GM21423 (cell line): ENCODE results near the gene NCKIPSD.
"Not testable (repeated sequence)": the region's sequence is repeated elsewhere in the genome, so short reads cannot be mapped to it uniquely, and the experiment has no call there.

Experiments
- ATAC-seq: cut with Tn5 transposase; IDR thresholded peaks from one replicate; pipeline ENCODE4 v1.9.1; 2021; ENCODE audit warnings: mild to moderate bottlenecking, moderate library complexity; ENCODE audit not compliant: unreplicated experiment

NCKIPSD gene

GRCh38 chr3:48685603-48686511, at the start of gene NCKIPSD:
TSS of gene NCKIPSD (minus strand) at chr3:48685915. CDS start at chr3:48685807, 108 bp downstream.
- peak; percentile 79 for ATAC-seq

GRCh38 chr3:48735075-48735767, 49.5 kb upstream of the NCKIPSD start:
- not testable (repeated sequence) for ATAC-seq

GRCh38 chr3:48734541-48734940, 48.8 kb upstream of the NCKIPSD start:
- ATAC-seq, result not testable (repeated sequence)

GRCh38 chr3:48733752-48734518, 48.2 kb upstream of the NCKIPSD start:
- ATAC-seq, result not testable (repeated sequence)

DNA sequence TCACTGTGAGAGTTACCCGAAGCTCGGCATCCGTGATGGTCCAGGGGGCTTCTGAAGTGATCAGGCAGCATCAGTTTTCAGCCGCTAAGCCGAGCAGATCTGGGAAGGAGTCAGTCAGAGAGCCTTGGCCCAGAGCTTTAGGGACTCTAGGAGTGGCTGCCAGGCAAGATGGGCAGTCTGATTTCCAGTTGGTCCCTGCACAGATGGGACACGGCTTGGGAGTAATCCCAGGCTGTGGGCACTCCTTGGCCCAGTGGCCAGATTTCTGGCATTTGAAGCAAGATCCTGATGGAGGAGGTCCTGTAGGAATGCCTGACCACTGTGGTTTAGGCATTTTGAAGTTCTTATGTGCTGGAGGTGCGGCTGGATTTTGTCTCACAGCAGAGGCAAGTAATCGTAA, 41.8 kb upstream of the NCKIPSD start:
- ATAC-seq, result no peak

GRCh38 chr3:48725185-48725855, 39.6 kb upstream of the NCKIPSD start:
- ATAC-seq, result not testable (repeated sequence)

- no peak for ATAC-seq
Observed at GRCh38 chr3:48723725-48724124, 38.0 kb upstream of the NCKIPSD start.

- not testable (repeated sequence) for ATAC-seq
Observed at GRCh38 chr3:48723293-48723692, 37.6 kb upstream of the NCKIPSD start.

GRCh38 chr3:48716982-48717746, 31.4 kb upstream of the NCKIPSD start, which contains the start of gene IP6K2:
TSS of gene IP6K2 (minus strand) at chr3:48717221. CDS start at chr3:48695291, 21,930 bp downstream.
- peak; percentile 98 for ATAC-seq

- no peak for ATAC-seq
Observed at GRCh38 chr3:48716508-48716981, 30.8 kb upstream of the NCKIPSD start.

- no peak for ATAC-seq
Observed at GRCh38 chr3:48715174-48715800, 29.6 kb upstream of the NCKIPSD start.

- ATAC-seq, result no peak
Observed at GRCh38 chr3:48711727-48712126, 26.0 kb upstream of the NCKIPSD start.

DNA sequence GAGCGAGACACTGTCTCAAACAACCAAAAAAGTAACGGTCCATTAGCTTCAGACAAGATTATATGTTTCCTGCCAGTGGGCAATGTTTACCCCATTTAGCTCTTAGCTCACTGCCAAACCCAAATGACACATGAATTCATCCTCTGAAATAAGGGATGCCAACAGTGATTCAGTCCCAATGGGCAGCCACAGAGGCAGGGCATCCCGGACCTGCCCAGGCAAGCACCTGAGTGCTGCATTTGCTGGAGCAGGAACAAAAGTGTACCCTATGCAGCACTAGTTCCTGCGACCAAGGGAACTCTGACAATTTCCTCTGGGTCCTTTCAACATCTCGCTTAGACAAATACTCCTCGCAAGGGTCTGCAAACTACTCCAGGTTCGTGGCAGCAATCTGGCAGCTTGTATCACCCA, 23.3 kb upstream of the NCKIPSD start:
- no peak for ATAC-seq

GRCh38 chr3:48708481-48708889, 22.8 kb upstream of the NCKIPSD start:
- no peak for ATAC-seq

DNA sequence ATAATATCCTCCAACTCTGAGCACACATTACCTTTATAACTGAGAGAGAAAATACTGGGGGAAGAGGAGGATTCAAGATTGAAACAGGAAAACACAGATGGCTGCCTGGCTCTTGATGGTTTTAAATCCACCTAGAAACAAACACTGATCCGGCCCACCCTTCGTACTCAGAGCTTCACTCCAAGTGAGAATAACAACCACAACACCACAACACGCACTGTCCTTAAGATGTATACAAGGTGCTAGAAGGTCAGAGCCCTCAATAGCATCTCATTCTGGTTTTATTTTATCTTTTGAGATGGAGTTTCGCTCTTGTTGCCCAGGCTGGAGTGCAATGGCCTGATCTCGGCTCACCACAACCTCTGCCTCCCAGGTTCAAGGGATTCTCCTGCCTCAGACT, 21.4 kb upstream of the NCKIPSD start:
- no peak for ATAC-seq

DNA sequence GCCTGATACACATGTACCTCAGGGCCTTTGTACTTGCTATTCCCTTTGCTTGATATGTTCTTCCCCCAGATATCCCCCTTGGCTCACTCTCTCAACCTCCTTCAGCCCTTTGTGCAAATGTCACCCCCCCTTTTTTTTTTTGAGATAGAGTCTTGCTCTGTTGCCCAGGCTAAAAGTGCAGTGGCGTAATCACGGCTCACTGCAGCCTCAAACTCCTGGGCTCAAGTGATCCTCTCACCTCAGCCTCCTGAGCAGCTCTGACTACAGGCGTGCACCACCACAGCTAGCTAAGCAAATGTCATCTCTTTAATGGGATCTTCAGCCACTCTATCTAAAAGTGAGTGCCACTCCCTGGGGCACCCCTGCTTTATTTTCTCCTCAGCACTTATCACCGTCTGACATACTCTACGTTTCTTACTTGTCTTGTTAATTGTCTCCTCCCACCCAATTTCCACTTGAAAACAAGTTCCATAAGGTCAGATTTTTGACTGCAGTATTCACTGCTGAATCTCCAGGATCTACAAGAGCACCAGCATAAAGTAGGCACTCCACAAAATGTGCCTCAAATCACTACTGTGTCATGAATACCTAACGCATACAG, 16.7 kb upstream of the NCKIPSD start:
- ATAC-seq, result no peak

GRCh38 chr3:48700731-48701405, 15.2 kb upstream of the NCKIPSD start:
- ATAC-seq, result no peak

- ATAC-seq, result no peak
Observed at GRCh38 chr3:48698891-48699290, 13.2 kb upstream of the NCKIPSD start.
